HG02623 (cell line): ENCODE results near the gene ITGB3.
"Not testable (repeated sequence)": the region's sequence is repeated elsewhere in the genome, so short reads cannot be mapped to it uniquely, and the experiment has no call there.

Experiments used
- ATAC-seq: cut with Tn5 transposase; IDR thresholded peaks from one replicate; pipeline ENCODE4 v1.9.1; 2021; ENCODE audit warnings: moderate library complexity; ENCODE audit not compliant: unreplicated experiment

Gene ITGB3

DNA sequence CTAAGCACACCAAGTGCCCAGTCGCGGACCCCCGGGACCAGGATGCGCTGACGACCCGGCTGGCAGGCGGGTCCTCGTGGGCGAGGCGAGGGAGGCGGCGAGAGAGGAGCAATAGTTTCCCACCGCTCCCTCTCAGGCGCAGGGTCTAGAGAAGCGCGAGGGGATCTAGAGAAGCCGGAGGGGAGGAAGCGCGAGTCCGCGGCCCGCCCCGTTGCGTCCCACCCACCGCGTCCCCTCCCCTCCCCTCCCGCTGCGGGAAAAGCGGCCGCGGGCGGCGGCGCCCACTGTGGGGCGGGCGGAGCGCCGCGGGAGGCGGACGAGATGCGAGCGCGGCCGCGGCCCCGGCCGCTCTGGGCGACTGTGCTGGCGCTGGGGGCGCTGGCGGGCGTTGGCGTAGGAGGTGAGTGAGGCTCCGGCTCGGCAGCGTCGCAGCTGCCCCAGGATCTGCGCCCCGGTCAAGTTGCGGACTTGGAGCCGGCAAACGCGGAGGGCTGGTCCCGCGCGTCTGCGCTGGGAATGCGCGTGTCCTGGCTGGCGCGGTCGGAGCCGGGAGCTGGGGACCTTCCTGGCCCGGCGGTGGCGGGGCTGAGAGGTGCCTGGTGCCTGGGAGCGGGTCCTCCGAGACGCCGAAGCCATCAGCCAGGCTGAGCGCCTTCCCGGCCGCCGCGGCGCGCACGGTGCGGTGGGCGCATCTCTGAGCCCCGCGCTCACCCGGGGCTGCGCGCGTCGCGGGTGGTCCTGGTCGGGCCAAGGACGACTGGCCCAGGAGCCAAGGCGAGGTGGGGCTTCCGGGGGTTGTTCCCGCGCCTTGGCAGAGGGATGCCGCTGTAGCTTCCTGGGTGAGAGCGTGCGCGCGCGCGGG, at the start of gene ITGB3:
TSS of gene ITGB3 (plus strand) at position 287 of the 862 bp plus-strand sequence. CDS start at position 322, 35 bp downstream.
- peak; percentile 69 for ATAC-seq

DNA sequence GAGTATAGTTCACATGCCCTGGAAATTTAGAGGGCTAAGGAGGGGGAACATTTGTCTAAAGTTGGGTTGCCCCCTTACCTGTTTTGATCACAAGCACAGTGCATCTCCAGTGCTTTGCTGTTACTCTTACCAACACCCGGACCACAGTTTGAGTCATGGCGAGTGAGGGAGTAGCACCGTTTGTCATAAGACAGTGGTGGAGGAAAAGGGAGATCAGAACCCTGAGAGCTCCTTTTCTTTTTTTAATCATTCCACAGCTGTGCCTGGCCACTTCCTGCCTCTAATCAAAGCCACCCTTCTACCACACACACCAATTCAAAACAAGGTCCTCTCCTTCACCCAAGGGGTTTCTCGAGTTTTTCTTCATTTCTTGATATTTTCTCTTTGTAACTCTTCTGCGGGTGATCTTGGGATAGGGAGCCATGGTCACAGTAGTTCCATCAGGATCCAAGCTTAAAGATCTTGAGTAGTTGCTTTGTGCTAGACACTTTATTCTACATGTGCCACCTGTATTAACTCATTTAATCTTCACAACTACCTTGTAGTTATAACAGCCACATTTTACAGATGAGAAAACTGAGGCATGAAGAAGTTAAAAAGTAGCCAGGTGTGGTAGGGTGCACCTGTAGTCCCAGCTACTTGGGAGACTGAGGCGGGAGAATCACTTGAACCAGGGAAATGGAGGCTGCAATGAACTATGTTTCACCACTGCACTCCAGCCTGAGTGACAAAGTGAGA, 49.5 kb upstream of the ITGB3 start:
- no peak for ATAC-seq

DNA sequence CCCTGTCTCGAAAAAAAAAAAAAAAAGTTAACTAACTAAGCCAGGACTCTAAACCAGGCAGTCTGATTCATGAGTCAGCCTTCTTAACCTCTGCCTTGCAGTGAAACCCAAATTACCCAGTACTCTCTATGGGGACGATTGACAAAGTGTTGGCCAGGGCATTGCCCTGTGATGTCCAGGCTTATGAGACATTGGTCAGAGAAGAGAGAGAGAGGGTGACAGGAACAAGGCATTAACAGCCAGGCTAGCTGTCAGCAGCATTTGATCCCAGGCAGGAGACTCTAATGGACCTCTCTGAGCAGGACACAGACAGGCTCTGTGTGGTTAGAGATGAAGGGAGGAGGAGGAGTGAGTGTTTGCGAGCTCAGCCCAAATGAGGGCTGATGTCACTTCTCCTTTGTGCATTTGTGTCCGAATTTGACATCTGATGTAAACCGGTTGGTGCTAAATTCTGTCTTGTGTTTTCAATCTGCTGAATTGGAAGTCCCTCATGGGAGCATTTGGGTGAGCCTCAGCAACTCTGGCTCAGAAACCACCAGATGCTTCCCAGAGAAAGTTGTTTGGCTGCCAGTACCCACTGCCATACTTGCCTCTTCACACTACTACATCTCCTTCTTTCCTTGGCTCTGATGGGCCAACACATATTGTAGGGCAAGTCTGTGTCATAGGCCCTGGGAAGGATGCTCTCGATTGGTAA, 48.8 kb upstream of the ITGB3 start:
- ATAC-seq: peak; percentile 40

DNA sequence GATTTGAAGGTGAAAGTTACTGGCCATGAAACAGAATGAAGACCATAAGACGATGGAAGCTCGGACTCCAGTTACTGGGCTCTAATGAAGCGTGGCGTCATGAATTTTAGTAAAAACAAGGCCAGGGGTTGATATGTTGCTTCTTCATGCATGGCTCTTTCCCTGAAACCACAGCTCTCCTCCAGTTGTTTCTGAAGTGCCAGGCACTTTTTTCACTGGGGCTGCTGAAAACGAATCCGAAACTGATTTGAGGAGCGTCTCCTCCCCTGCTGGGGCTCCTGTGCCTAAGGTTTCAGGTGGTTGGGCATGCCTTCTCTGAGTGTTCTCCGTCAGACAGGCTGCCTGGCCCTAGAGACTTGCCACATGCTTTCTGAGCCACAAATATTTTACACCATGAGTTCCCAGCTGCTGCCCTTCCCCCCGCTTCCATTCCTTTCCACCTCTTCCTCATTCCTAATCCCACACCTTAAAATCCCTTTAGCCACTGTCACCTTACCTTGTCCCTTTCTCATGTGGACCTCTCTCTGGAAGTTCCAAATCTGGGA, 48.1 kb upstream of the ITGB3 start:
- peak; percentile 33 for ATAC-seq

DNA sequence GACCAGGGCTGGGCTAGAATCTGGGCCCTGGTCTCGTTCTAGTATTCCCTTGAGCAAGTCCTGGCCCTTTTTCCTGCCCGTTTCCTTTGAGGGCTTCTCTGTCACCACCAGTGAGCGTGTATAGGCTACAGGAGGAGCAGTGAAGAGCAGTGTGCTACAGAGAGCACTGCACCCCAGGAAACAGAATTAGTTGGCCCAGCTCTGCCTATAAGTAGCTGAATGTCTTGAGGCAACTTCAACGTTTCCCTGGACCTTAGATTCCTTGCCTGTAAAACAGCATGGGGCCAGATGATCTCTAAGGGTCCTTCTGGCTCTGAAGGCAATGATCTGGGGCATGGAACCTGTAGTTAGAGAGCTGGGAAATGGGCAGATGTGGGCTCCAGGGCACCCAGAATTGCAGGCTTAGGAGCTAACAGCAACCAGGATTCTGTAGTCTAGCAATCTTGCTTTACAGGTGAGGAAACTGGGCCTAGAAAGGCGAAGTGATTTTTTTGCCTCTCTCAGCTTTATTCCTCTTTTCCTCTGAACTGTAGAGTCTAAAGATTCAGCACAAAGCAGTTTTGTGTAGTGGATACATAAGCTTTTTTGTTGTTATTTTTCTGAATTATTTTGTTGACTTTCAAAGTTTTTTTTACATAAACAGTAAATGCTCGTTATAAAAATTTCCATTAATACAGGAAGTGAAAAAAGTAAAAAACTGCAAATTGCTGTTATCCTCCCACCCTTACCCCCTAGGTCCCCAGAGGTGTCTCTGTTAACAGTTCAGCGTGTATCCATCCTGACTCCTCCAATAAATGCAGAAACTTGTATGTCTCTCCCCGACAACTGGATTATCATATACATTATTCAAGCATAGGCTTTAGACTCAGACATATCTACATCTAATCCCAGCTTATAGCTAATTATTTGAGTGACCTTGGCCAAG, 46.2 kb upstream of the ITGB3 start:
- ATAC-seq: no peak

DNA sequence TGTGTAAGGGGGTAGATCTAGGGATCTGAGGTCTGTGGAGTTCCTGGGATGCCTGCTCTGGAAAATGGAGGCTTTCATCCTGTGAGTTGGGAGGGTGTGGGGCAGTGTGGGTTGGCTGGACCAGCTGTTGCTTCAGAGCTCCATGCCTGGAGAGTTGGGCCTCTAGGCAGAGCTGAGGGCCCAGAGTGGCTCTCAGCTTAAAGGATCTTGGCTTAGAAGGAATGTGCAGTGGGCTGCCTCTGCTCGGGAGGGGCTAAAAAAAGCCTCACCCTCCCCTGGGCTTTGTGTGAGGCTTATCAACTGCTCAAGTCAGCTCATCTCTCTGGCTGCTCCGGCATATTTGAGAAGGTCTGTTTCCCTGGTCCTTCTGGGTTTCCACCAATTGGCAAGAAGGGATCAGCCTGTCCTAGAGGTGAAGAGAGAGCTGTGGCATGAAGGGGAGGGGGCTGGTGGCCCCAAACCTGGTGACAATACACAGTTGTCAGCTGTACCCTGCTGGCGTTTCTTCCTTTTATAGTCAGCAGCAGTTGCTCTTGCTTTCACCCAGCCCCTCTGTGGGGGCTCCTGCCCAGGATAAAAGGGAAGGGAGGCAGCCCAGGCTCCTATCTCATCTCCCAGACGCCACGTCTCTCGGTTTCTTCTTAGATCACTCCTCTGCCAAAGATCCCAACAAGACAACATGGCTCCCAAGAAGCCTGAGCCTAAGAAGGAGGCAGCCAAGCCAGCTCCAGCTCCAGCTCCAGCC, 44.7 kb upstream of the ITGB3 start, which contains the start of gene MYL4:
TSS of gene MYL4 (plus strand) at position 605 of the 745 bp plus-strand sequence. CDS start at position 680, 75 bp downstream.
- ATAC-seq: no peak

DNA sequence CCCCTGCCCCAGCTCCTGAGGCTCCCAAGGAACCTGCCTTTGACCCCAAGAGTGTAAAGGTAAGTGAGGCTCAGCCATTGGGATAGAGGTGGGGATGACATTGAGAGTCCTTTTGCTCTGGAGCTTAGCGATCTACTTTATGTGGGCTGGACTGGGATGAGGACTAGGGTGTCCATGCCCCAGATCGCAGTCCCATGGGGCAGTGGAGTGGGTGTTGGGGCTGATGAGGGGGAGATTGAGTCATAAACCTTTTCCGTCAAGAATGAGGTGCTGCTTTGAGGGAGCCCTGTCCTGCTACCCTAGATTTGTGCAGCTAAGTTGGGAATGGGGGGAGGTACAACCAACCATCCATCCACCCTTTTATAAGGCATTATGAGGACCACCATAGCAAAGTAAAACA, 44.1 kb upstream of the ITGB3 start:
- no peak for ATAC-seq

DNA sequence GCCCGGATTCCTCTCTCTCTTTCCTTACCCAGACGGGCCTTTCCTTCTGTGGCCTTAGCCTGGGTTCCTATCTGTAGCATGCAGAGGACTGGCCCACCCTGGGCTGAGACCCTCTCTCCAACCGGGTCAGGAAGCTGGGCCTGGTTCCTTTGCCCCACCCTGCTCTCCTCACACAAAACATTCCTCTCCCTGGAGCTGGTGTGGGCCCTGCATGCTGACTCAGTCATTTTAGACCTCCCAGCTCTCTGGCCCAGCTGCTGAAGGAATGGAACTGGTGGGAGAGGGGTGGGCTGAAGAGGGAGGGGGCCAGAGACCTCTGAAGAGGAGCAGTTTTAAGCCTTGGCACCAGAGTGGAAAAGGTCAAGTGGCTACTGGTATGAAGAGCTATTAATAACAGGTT, 43.5 kb upstream of the ITGB3 start:
- no peak for ATAC-seq

DNA sequence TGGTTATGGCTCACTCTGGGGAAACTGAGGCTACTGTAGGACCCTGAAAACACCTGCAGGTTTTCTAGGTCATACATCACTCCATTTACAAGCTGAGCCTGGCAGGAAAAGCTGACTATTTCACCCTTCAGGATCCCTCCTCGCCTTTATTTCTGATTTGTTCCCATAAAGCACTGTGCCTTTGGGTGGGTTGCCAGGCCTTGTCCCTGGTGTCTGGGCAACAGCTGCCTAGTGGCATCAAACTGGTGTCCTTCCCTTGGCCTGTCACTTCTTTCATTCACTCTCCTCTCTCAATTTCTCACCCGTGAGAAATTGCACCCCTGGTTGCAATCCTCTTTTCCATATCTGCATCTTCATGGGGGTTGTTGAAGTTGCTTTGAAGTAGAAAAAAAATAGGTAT, 42.8 kb upstream of the ITGB3 start:
- ATAC-seq: no peak

DNA sequence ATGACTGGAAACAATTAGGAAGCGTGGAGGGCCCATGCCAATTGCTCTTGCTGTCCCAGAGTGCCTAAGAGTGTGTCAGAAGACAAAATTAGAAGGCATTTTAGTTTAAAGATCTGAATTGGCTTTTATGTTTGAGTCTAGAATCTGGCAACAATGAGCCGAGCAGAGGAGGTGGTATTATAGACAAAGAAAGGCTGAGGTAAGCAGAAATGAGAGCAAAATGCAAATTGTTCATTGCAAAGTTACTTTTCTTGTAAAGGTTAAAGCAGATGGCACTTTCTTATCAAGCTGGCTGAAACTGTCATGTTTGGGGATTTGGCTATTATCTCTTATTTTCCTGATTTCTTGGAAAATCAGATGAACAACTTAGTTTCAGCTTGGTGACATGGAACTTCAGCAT, 41.2 kb upstream of the ITGB3 start:
- ATAC-seq: no peak

DNA sequence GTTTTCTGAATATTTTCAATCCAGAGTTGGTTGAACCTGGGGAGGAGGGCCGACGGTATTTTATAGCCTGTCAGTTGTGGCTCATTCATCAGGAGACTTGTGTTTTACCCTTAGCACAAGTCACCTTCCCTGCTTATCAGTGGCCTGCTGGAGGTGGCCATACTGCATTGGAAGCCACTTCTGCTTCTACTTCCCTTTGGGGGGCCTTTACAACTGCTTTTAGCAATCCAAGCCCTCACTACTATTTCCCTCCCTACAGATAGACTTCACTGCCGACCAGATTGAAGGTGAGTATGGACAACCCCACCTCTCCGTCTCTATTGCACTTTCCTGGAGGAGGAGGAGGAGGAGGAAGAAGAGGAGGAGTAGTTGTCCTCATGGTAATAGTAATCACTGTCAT, 40.1 kb upstream of the ITGB3 start:
- no peak for ATAC-seq

DNA sequence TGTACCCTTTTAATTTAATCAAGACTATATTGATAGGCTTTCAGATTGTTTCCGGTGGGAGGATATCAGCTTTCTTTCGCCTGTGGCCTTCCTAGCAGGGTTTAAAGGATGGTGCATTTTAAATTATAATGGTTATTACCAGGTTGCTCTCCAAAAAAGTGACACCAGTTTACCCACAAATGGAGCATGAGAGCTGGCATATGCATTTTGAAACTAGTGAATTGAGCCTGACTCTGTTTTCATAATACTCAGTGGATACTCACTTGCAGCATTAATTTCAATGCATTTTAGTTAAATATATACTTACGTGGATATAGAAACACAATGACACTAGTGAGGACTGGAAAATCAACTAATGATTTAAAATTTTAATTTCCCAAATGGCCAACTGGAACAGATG, 38.7 kb upstream of the ITGB3 start:
- no peak for ATAC-seq

DNA sequence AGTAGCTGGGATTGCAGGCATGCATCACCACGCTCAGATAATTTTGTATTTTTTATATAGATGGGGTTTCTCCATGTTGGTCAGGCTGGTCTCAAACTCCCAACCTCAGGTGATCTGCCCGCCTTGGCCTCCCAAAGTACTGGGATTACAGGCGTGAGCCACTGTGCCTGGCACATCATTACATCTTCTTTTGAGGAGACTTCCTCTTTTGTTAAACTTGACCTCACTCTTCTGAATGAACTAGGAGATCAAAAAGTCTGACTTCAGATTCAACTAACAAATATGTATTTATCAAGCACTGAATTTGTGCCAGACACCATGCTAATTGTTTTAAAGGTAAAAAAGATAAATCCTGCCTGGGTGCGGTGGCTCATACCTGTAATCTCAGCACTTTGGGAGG, 36.8 kb upstream of the ITGB3 start:
- ATAC-seq: not testable (repeated sequence)

DNA sequence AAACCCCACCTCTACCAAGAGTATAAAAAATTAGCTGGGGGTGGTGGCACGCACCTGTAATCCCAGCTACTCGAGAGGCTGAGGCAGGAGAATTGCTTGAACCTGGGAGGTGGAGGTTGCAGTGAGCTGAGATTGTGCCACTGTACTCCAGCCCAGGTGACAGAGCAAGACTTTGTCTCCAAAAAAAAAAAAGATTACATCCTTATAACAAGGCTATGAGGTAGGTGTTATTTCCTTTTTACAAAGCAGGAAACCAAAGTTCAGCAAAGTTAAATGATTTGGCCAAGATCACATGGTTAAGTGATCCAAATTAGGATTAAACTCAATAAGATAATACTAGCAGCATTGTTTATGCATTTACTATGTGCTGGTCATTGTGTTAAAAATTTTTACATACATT, 36.3 kb upstream of the ITGB3 start:
- ATAC-seq: not testable (repeated sequence)

DNA sequence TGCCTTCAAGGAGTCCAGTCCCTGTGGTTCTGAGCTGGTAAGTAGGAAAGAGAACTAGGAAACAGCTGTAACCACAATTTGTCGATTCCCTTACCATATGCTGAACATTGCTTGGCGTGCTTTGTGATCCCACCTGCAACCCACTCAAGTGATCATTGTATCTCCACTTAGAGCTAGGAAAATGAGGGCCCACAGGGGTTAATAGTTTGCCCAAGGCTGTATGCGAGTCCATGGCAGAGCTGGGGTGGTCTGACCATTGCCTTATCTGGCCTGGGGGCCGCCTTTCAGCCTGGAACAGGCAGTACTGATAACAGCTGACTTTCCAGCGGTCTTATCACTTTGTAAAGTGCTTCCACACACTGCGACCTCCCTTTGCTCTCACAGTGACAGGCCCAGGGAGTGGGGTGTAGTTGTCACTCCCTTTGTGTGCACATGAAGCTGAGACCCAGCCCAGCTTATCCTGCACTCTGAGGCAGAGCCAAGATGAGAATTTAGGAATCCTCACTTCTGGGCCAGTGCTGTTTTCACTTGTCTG, 34.7 kb upstream of the ITGB3 start:
- no peak for ATAC-seq

DNA sequence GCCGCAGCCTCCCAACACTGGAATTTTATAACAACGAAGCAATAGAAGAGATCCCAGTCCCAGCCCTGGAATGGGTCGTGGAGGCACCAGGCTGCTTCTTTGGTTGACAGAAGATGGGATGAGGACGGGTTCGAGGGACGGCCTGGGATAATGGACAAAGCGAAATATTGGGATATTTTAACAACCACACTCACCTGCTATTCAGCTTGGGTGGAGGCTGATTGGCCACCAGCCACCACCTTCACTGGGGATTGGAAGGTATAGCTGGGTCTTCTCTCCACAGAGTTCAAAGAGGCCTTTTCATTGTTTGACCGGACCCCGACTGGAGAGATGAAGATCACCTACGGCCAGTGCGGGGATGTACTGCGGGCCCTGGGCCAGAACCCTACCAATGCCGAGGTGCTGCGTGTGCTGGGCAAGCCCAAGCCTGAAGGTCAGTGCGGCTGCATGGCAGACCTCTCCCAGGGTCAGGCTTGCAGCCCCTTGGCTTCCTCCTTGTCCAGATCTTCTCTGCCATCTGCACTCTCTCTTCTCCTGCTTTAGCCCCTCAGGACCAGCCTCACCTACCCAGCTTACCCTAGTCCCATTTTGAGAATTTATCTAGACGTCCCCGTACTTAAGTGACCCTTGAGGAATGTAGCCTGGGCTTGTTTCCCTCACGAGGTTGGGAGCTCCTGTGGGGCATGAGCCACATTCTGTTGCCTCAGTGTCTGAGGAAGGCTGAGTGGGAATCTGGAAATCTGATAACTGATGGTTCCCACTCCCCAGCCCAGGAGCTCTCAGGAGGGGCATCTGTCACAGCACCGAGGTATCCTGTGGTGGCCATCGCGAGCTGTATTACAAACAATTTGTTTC, 33.8 kb upstream of the ITGB3 start:
- ATAC-seq: no peak

DNA sequence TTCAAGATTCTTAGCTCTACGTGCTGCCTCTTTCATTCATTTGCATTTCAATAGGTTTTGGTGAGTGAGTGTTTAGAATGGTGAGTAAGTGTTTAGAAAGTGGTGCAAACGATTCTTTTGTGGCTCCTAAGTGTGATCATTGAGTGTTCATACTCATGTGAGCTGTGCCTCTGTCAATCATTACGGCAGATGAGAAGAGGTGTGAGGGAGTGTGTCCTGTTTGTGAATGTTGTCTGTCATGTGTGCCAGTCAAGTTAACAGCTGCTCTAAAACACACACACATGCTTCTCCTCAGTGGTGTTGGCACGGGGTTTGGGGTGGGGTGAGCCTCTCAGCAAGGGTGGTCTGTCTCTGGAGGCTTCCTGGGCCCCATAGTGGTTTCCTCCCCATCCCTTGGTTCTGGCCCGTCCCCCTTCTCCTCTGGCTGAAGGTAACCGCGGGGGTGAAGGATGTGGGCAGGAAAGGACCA, 33.1 kb upstream of the ITGB3 start:
- ATAC-seq: no peak

DNA sequence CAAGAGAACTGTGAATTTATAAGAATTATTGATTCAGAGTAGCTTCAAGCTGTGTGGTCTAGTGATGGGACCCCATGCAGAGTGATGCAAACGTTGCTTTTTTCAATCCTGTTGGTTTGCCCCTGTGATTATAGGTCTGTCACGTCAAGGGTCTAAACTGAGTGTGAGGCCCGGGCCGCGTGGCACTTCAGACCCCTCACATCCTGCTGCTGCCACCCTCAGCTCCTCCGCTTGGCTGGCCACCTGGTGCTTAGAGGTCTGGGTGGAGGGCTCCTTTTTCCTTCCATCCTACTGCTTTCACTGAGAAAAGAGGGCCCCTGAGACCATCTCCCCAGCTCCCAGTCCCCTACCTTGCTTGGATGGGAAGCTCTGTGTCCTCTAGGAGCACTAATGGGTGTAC, 32.5 kb upstream of the ITGB3 start:
- no peak for ATAC-seq
